ENCODE measurements around the gene HES1.
"Not testable (repeated sequence)": the region's sequence is repeated elsewhere in the genome, so short reads cannot be mapped to it uniquely, and the experiment has no call there.

GRCh38 chr3:194128919-194129295, 7.0 kb upstream of the HES1 start:
- not testable (repeated sequence) for TF ChIP-seq CTCF (IDR thresholded peaks at IDR 0.05 in 2 of 3, conservative IDR thresholded peaks at IDR 0.05 in 1 of 3; ENCODE audit: insufficient read depth in 2 of 3, low read depth in 1 of 3, low read length in 3 of 3); SRF (CRISPR knock-in tag; IDR thresholded peaks at IDR 0.05); ZNF76 (CRISPR knock-in tag; IDR thresholded peaks at IDR 0.05; ENCODE audit: borderline replicate concordance); ELF4 (CRISPR knock-in tag; IDR thresholded peaks at IDR 0.05); BACH1 (tag; IDR thresholded peaks at IDR 0.05); PML (IDR thresholded peaks at IDR 0.05; ENCODE audit: low read length); TCF7L2 (IDR thresholded peaks at IDR 0.05; ENCODE audit: low read depth, low read length); YY1 (IDR thresholded peaks at IDR 0.05; ENCODE audit: borderline replicate concordance in 1 of 3, control insufficient read depth in 1 of 3, extremely low read depth in 1 of 3, insufficient read depth in 3 of 3, insufficient read length in 1 of 3, insufficient replicate concordance in 2 of 3, low read depth in 1 of 3, low read length in 2 of 3); FOS (IDR thresholded peaks at IDR 0.05; ENCODE audit: extremely low read depth, insufficient read length); SMARCC2 (IDR thresholded peaks at IDR 0.05; ENCODE audit: low read depth); ARID3A (IDR thresholded peaks at IDR 0.05; ENCODE audit: borderline replicate concordance, low read depth, low read length); THRA (IDR thresholded peaks at IDR 0.05)
- TF ChIP-seq, protein P1, sequence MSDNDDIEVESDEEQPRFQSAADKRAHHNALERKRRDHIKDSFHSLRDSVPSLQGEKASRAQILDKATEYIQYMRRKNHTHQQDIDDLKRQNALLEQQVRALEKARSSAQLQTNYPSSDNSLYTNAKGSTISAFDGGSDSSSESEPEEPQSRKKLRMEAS (CRISPR knock-in tag; IDR thresholded peaks at IDR 0.05): not testable (repeated sequence)
